ENCODE results near the gene TMEM233.

GRCh38 chr12:119594772-119595445 lies 1.3 kb downstream of the TMEM233 start:
- TF ChIP-seq POLR2AphosphoS5 (IDR thresholded peaks at IDR 0.05; ENCODE audit: low read depth, low read length) (no peak), SIN3A (IDR thresholded peaks at IDR 0.05; ENCODE audit: borderline replicate concordance, low read depth, low read length) (no peak), CTCF (IDR thresholded peaks at IDR 0.05) (no peak), FOXM1 (IDR thresholded peaks at IDR 0.05; ENCODE audit: low read depth) (no peak), YY1 (IDR thresholded peaks at IDR 0.05; ENCODE audit: low read depth) (no peak), TAF1 (IDR thresholded peaks at IDR 0.05; ENCODE audit: borderline replicate concordance, low read depth, low read length) (no peak), RAD21 (IDR thresholded peaks at IDR 0.05; ENCODE audit: low read length) (no peak), CHD2 (IDR thresholded peaks at IDR 0.05; ENCODE audit: low read length, partially characterized antibody) (no peak), TCF12 (IDR thresholded peaks at IDR 0.05) (peak; percentile 8; the same call in 1 of the 2 replicates), TEAD4 (IDR thresholded peaks at IDR 0.05; ENCODE audit: borderline replicate concordance, insufficient read depth) (no peak), NFIC (IDR thresholded peaks at IDR 0.05; ENCODE audit: borderline replicate concordance) (no peak), USF1 (IDR thresholded peaks at IDR 0.05; ENCODE audit: borderline replicate concordance, low read depth) (no peak), EP300 (IDR thresholded peaks at IDR 0.05; ENCODE audit: borderline replicate concordance in 1 of 2, low read depth in 1 of 2, low read length in 1 of 2) (no peak), MAX (IDR thresholded peaks at IDR 0.05; ENCODE audit: low read depth) (peak; percentile 47; the same call in 1 of the 2 replicates)
